ENCODE measurements around the gene TCF3.
"Not testable (repeated sequence)": the region's sequence is repeated elsewhere in the genome, so short reads cannot be mapped to it uniquely, and the experiment has no call there.

Gene TCF3

GRCh38 chr19:1672769-1673644 lies 20.6 kb upstream of the TCF3 start:
- DNase-seq (ENCODE audit: low read depth in 3 of 3, low spot score in 1 of 3), result no peak

GRCh38 chr19:1672038-1672768 lies 19.8 kb upstream of the TCF3 start:
- DNase-seq (ENCODE audit: low read depth in 3 of 3, low spot score in 1 of 3), result peak in 1 of 3 donors; percentile 60

GRCh38 chr19:1671716-1672037 lies 19.3 kb upstream of the TCF3 start:
- DNase-seq (ENCODE audit: low read depth in 3 of 3, low spot score in 1 of 3), result no peak

- not testable (repeated sequence) for DNase-seq (ENCODE audit: low read depth in 3 of 3, low spot score in 1 of 3)
Observed at GRCh38 chr19:1670747-1671146, 18.3 kb upstream of the TCF3 start.

GRCh38 chr19:1668486-1669270 lies 16.3 kb upstream of the TCF3 start:
- no peak for DNase-seq (ENCODE audit: low read depth in 3 of 3, low spot score in 1 of 3)

GRCh38 chr19:1668048-1668485 lies 15.7 kb upstream of the TCF3 start:
- no peak for DNase-seq (ENCODE audit: low read depth in 3 of 3, low spot score in 1 of 3)

- DNase-seq (ENCODE audit: low read depth in 3 of 3, low spot score in 1 of 3), result no peak
Observed at GRCh38 chr19:1665565-1666047, 13.2 kb upstream of the TCF3 start.

GRCh38 chr19:1663852-1664251 lies 11.4 kb upstream of the TCF3 start:
- no peak for DNase-seq (ENCODE audit: low read depth in 3 of 3, low spot score in 1 of 3)

GRCh38 chr19:1663227-1663626 lies 10.8 kb upstream of the TCF3 start:
- DNase-seq (ENCODE audit: low read depth in 3 of 3, low spot score in 1 of 3), result not testable (repeated sequence)

- DNase-seq (ENCODE audit: low read depth in 3 of 3, low spot score in 1 of 3), result no peak
Observed at GRCh38 chr19:1661995-1662394, 9.6 kb upstream of the TCF3 start.

- DNase-seq (ENCODE audit: low read depth in 3 of 3, low spot score in 1 of 3), result no peak
Observed at GRCh38 chr19:1659084-1659427, 6.6 kb upstream of the TCF3 start.

GRCh38 chr19:1658150-1659083 lies 6.0 kb upstream of the TCF3 start:
- DNase-seq (ENCODE audit: low read depth in 3 of 3, low spot score in 1 of 3), result no peak

GRCh38 chr19:1657746-1658145 lies 5.3 kb upstream of the TCF3 start:
- no peak for DNase-seq (ENCODE audit: low read depth in 3 of 3, low spot score in 1 of 3)

GRCh38 chr19:1656988-1657536 lies 4.6 kb upstream of the TCF3 start:
- no peak for DNase-seq (ENCODE audit: low read depth in 3 of 3, low spot score in 1 of 3)

GRCh38 chr19:1655987-1656608 lies 3.7 kb upstream of the TCF3 start:
- DNase-seq (ENCODE audit: low read depth in 3 of 3, low spot score in 1 of 3), result no peak

GRCh38 chr19:1655131-1655981 lies 2.9 kb upstream of the TCF3 start:
- DNase-seq (ENCODE audit: low read depth in 3 of 3, low spot score in 1 of 3), result no peak

GRCh38 chr19:1654178-1654792 lies 1.9 kb upstream of the TCF3 start:
- DNase-seq (ENCODE audit: low read depth in 3 of 3, low spot score in 1 of 3), result no peak

GRCh38 chr19:1653300-1653628 lies 849 bp upstream of the TCF3 start:
- DNase-seq (ENCODE audit: low read depth in 3 of 3, low spot score in 1 of 3), result no peak

Data from stimulated activated CD4-positive, alpha-beta T cell treated with anti-CD3 and anti-CD28 coated beads, TNF-alpha, amount 100 ng/mL, for 1 hour (primary cell).